Measurements from ENCODE around the gene EEPD1. TPM values are rescaled to one million over a fixed set of nuclear protein-coding genes. Genes with fewer than 3 reads are reported as not detected.
A peak's percentile ranks its signal among the peaks of the same experiment; 100 is the strongest.

Gene EEPD1
- total and polyA plus RNA-seq, 2 donors: 9.7 to 18.4 TPM

- Histone ChIP-seq H3K27ac (ENCODE audit: low read depth) (no peak overlapping the region), H3K4me3 (ENCODE audit: low read depth, low read length) (no peak overlapping the region), H3K4me1 (ENCODE audit: insufficient read depth) (peaks cover 2% of the 10 kb centered on the region), H3K36me3 (ENCODE audit: insufficient read depth) (no peaks in the 10 kb centered on the region)
- no peak for DNase-seq (ENCODE audit: extremely low spot score)
- WGBS: 98% methylated on average over 5 of the region's 5 CpGs
Measured at GRCh38 chr7:36263095-36263484, 110.0 kb downstream of the EEPD1 start.

DNA sequence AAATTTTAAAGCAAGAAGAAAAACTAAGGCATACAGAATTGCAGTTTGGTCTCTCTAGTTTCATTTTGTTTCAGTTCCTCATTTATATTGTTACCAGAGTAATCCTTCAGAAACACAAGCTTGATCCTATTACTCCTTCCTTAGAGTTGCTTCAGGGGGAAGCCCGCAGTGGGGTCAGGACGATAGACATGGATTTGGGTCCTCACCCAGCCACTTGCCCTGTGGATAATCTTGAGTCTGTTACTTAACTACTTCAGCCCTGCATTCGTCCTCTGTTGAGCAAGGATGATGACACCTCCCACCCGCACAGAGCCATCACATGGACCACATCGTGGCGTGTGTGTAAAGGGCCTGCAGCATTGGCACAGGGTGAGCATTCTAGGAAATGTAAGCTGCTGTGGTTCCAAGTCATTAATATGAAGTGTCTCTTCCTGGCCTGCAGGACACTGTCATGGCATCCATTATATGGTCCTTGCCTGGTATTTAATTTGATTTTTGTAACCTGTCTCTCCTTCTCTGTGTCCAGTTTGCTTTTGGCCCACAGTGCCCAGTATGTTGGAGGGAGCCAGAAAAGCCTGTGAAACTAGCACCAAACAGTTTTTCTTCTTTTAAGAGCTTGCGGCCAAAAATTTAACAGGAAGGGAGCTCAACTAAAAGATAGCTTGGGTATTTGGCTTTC lies 111.2 kb downstream of the EEPD1 start:
- DNase-seq (ENCODE audit: extremely low spot score): no peak
- H3K36me3 ChIP-seq (ENCODE audit: insufficient read depth): no peaks in the 10 kb centered on the region
- peaks cover 2% of the 10 kb centered on the region for H3K4me1 ChIP-seq (ENCODE audit: insufficient read depth)
- H3K27ac ChIP-seq (ENCODE audit: low read depth): peak overlapping the region; percentile 3
- H3K4me3 ChIP-seq (ENCODE audit: low read depth, low read length): no peak overlapping the region
- WGBS: 42% methylated on average over 7 of the region's 7 CpGs

DNA sequence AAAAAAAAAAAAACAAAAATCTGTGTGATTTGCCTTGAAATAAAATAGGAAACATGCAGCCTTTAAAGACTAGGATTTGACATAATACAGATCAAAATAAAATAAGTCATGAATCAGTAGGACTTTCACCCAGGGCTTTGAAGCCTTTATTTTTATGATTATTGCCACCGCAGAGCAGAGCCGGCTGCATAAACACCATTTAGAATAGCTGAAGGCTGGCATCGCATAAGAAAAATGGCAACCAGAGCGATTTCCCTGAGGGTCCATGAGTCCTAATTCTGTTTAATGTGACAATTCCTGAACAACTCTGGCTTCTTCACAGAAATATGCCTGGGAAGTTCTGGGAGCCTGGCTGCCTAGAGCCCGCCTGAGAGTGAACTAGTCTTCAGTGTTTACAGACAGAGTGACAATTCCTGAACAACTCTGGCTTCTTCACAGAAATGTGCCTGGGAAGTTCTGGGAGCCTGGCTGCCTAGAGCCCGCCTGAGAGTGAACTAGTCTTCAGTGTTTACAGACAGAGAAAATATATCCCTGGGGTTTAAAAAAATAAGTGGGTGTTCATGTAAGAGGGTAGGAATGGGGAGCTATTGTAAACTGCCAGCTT lies 112.0 kb downstream of the EEPD1 start:
- no peaks in the 10 kb centered on the region for H3K36me3 ChIP-seq (ENCODE audit: insufficient read depth)
- H3K27ac ChIP-seq (ENCODE audit: low read depth): no peak overlapping the region
- no peak for DNase-seq (ENCODE audit: extremely low spot score)
- WGBS: 43% methylated on average over 6 of the region's 6 CpGs
- peaks cover 2% of the 10 kb centered on the region for H3K4me1 ChIP-seq (ENCODE audit: insufficient read depth)
- no peak overlapping the region for H3K4me3 ChIP-seq (ENCODE audit: low read depth, low read length)

DNA sequence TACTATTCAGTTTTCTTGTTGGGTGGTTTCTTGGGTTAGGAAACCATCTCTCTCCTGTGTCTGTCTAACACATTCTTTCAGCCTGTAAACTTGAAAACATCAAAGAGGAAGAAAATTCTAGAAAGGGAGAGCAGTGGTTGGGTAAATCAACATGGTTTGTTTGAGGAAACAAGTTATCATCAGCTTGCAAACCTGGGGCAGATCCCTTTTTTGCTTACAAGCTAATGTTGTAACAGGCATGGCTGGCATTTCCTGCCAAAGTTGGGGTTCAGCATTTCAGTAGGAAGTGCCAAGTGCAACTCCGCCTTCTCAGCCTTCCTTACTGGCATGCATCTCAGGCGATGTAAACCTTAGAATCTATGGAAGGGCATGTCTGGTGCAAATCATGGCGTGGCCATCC lies 112.6 kb downstream of the EEPD1 start:
- no peak for DNase-seq (ENCODE audit: extremely low spot score)
- H3K27ac ChIP-seq (ENCODE audit: low read depth): peak overlapping the region; percentile 16
- H3K4me1 ChIP-seq (ENCODE audit: insufficient read depth): peaks cover 2% of the 10 kb centered on the region
- WGBS: 85% methylated on average over 3 of the region's 3 CpGs
- no peak overlapping the region for H3K4me3 ChIP-seq (ENCODE audit: low read depth, low read length)
- no peaks in the 10 kb centered on the region for H3K36me3 ChIP-seq (ENCODE audit: insufficient read depth)

DNA sequence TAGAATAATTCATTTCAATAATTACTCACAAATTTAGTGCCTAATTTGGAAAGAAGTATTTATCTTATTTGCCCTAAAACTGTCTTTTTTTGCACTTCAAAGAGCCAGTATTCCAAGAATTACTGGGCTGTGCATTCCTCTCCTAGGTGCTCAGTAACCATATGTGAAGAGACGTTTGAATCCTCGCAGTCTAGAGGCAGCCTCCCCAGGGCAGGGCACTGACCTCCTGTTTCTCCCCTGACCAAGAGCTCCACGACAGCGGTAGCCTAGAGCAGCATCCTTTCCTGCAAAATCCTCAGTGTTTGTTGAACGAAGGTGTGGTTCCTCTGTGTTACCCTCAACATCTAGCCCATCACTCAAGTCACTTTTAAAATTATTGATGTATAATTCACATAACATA lies 113.1 kb downstream of the EEPD1 start:
- peaks cover 2% of the 10 kb centered on the region for H3K4me1 ChIP-seq (ENCODE audit: insufficient read depth)
- WGBS: 85% methylated on average over 5 of the region's 5 CpGs
- H3K27ac ChIP-seq (ENCODE audit: low read depth): no peak overlapping the region

DNA sequence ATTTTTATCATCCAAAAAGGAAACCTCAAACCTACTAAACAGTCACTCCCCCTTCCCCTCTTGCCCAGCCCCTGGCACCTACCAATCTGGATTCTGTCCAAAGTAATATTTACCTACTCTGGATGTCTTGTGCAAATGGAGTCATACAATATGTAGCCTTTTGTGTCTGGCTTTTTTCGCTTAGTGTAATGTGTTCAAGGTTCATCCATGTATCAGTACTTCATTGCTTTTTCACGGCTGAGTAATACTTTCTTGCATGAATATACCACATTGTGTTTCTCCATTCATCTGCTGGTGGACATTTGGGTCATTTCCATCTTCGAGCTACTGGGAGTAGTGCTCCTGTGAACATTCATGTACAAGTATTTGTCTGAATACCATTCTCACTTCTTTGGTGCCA lies 113.6 kb downstream of the EEPD1 start:
- Histone ChIP-seq H3K4me1 (ENCODE audit: insufficient read depth) (peaks cover 2% of the 10 kb centered on the region), H3K36me3 (ENCODE audit: insufficient read depth) (no peaks in the 10 kb centered on the region), H3K4me3 (ENCODE audit: low read depth, low read length) (no peak overlapping the region), H3K27ac (ENCODE audit: low read depth) (no peak overlapping the region)
- WGBS: 97% methylated on average over 3 of the region's 3 CpGs
- no peak for DNase-seq (ENCODE audit: extremely low spot score)

More for the DNA sequence above, 113.1 kb downstream of the EEPD1 start:
- no peak for DNase-seq (ENCODE audit: extremely low spot score)
- Histone ChIP-seq H3K36me3 (ENCODE audit: insufficient read depth) (no peaks in the 10 kb centered on the region), H3K4me3 (ENCODE audit: low read depth, low read length) (no peak overlapping the region)

DNA sequence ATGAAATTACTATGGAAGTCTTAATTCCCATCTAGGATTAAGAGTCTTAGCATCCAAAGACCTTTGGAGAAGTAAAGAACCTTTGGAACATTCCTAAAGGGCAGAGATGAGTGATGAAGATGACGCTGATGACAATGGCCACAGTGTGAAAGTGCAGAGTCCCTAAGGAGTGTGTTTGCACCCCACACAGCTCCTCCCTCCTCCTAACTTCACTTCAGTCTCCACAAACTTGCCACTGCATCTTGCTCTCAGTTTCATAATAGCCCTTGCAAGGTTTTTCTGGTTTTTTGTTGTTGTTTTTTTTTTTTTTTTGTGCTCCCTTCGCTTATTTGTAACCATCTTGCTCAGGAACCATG lies 119.1 kb downstream of the EEPD1 start:
- Histone ChIP-seq H3K4me3 (ENCODE audit: low read depth, low read length) (no peak overlapping the region), H3K27ac (ENCODE audit: low read depth) (no peak overlapping the region), H3K4me1 (ENCODE audit: insufficient read depth) (peaks cover 1% of the 10 kb centered on the region), H3K36me3 (ENCODE audit: insufficient read depth) (no peaks in the 10 kb centered on the region)
- 96% methylated on average over 2 of the region's 2 CpGs for WGBS
- DNase-seq (ENCODE audit: extremely low spot score): no peak

- H3K27ac ChIP-seq (ENCODE audit: low read depth): no peak overlapping the region
- H3K36me3 ChIP-seq (ENCODE audit: insufficient read depth): no peaks in the 10 kb centered on the region
- H3K4me3 ChIP-seq (ENCODE audit: low read depth, low read length): no peak overlapping the region
- peaks cover 1% of the 10 kb centered on the region for H3K4me1 ChIP-seq (ENCODE audit: insufficient read depth)
- no peak for DNase-seq (ENCODE audit: extremely low spot score)
- 74% methylated on average over 15 of the region's 15 CpGs for WGBS
Measured at GRCh38 chr7:36272567-36273269, 119.7 kb downstream of the EEPD1 start.

- WGBS: 69% methylated on average over 4 of the region's 4 CpGs
- Histone ChIP-seq H3K27ac (ENCODE audit: low read depth) (no peak overlapping the region), H3K4me3 (ENCODE audit: low read depth, low read length) (no peak overlapping the region), H3K36me3 (ENCODE audit: insufficient read depth) (no peaks in the 10 kb centered on the region), H3K4me1 (ENCODE audit: insufficient read depth) (peaks cover 1% of the 10 kb centered on the region)
- DNase-seq (ENCODE audit: extremely low spot score): no peak
Measured at GRCh38 chr7:36273836-36274235, 120.8 kb downstream of the EEPD1 start.

DNA sequence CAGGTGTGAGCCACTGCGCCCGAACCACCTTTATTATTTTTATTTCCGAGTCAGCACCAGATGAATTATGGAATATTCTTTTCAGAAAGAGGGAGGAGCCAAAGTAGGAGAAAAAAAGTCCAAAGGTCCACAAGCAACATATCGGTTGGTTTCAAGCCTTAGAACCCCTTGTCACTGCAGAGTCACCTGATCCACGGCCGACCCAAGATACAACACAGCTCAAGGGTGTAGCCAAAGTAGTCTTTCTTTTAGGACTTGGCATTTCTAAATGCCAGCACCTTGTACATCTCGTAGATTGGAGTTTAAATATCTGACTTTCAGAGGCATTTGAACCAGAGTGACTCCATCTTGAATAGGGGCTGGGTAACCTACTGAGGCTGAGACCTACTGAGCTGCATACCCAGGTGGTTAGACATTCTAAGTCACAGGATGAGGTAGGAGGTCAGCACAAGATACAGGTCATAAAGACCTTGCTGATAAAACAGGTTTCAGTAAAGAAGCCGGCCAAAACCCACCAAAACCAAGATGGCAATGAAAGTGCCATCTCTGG lies 122.8 kb downstream of the EEPD1 start:
- H3K4me1 ChIP-seq (ENCODE audit: insufficient read depth): peaks cover 1% of the 10 kb centered on the region
- no peak overlapping the region for H3K27ac ChIP-seq (ENCODE audit: low read depth)
- WGBS: 90% methylated on average over 8 of the region's 8 CpGs
- H3K36me3 ChIP-seq (ENCODE audit: insufficient read depth): no peaks in the 10 kb centered on the region
- no peak for DNase-seq (ENCODE audit: extremely low spot score)
- H3K4me3 ChIP-seq (ENCODE audit: low read depth, low read length): no peak overlapping the region

GRCh38 chr7:36276428-36277248 lies 123.6 kb downstream of the EEPD1 start:
- Histone ChIP-seq H3K27ac (ENCODE audit: low read depth) (no peak overlapping the region), H3K4me3 (ENCODE audit: low read depth, low read length) (no peak overlapping the region), H3K36me3 (ENCODE audit: insufficient read depth) (no peaks in the 10 kb centered on the region), H3K4me1 (ENCODE audit: insufficient read depth) (peaks cover 1% of the 10 kb centered on the region)
- whole genome bisulfite sequencing: 75% methylated on average over 7 of the region's 7 CpGs
- no peak for DNase-seq (ENCODE audit: extremely low spot score)

DNA sequence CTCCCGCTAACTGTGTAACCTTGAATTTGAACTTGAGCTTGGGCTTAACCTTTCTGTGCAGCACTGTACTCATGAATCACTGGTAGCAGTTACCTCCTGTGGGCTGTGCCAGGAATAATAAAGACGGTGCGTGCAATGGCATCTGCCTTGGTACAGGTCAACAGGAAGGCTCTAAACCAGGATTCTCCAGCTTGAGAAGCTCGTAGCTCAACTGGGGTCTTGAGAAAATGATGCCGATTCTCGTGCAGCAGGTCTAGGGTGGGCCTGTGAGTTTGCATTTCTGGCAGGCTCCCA lies 124.1 kb downstream of the EEPD1 start:
- Histone ChIP-seq H3K4me1 (ENCODE audit: insufficient read depth) (peaks cover 1% of the 10 kb centered on the region), H3K4me3 (ENCODE audit: low read depth, low read length) (no peak overlapping the region)
- 81% methylated on average over 6 of the region's 6 CpGs for WGBS

DNA sequence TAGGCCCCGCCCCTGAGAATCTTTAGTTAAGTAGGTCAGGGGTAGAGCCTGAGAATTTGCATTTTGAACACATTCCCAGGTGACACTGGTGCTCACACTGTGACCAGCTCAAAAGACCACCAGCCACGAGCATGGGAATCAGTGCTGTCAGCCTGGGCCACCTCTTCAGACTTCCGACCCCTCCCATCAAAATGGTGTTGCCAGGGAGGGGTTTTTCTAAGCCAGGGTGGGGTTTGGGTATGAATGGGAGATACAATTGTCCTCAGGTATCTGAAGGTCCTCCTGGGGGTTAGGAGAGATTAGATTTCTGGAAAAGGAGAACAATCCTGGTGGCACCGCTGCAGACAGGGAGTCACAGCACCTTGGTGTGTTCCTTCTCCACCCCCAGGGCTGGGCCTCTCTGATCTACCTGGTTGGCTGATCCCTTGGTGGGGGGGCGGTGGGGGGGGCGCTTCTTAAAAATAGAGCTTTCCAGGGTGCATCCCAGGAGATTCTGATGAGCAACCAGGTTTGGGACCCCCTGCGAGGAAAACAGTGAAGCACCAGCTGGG lies 125.1 kb downstream of the EEPD1 start:
- H3K36me3 ChIP-seq (ENCODE audit: insufficient read depth): no peaks in the 10 kb centered on the region

More for the DNA sequence above, 124.1 kb downstream of the EEPD1 start:
- DNase-seq (ENCODE audit: extremely low spot score): no peak
- Histone ChIP-seq H3K36me3 (ENCODE audit: insufficient read depth) (no peaks in the 10 kb centered on the region), H3K27ac (ENCODE audit: low read depth) (no peak overlapping the region)

More for the DNA sequence above, 125.1 kb downstream of the EEPD1 start:
- 60% methylated on average over 7 of the region's 7 CpGs for WGBS
- DNase-seq (ENCODE audit: extremely low spot score): no peak
- peaks cover 1% of the 10 kb centered on the region for H3K4me1 ChIP-seq (ENCODE audit: insufficient read depth)
- no peak overlapping the region for H3K4me3 ChIP-seq (ENCODE audit: low read depth, low read length)
- no peak overlapping the region for H3K27ac ChIP-seq (ENCODE audit: low read depth)

Measured in urinary bladder (tissue), 4 donors.